ENCODE measurements around the gene GALNT15. TPM values are rescaled to one million over a fixed set of nuclear protein-coding genes. Genes with fewer than 3 reads are reported as not detected.

GALNT15 gene
- total RNA-seq, 1 donor from 2014 or later: 0.17 TPM

DNA sequence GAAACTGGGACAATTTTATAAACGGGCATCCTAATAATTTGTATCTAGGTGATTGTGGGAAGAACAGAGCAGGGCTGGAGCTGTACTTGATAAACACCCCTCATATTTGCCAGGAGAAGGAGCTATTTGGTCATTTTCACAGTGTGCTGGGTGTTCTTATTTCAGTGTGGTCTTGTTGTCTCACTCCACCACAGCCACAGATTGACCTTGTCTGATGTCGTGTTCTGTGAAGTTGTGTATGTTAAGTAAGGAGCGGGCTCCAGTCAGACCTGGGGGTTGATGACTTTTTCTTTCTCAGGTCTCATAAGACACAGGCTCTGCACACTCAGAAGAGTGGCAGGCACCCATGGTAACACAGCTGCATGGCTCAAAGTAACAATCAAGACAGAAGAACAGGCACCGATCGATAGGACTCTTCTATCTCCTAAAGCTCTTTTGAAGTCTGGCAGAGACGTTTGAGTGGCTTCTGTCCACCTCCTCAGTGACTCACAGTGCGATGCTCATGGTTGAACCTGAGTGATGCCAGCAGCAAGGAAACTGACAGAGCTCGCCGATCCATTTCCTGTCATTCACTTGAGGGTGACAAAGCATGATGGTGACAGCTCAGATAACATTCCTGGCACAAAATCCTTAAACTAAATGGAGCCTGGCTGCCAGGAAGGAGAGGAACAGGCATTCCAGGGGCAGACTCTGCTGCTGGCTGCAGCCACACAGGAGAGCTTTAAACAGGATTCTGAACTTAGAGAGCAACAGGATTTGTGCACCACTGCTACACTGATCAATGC is 69.4 kb downstream of the GALNT15 start:
- H3K4me3 ChIP-seq (ENCODE audit: low read depth, low read length): no peak overlapping the region
- TF ChIP-seq, protein P1, sequence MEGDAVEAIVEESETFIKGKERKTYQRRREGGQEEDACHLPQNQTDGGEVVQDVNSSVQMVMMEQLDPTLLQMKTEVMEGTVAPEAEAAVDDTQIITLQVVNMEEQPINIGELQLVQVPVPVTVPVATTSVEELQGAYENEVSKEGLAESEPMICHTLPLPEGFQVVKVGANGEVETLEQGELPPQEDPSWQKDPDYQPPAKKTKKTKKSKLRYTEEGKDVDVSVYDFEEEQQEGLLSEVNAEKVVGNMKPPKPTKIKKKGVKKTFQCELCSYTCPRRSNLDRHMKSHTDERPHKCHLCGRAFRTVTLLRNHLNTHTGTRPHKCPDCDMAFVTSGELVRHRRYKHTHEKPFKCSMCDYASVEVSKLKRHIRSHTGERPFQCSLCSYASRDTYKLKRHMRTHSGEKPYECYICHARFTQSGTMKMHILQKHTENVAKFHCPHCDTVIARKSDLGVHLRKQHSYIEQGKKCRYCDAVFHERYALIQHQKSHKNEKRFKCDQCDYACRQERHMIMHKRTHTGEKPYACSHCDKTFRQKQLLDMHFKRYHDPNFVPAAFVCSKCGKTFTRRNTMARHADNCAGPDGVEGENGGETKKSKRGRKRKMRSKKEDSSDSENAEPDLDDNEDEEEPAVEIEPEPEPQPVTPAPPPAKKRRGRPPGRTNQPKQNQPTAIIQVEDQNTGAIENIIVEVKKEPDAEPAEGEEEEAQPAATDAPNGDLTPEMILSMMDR (IDR thresholded peaks at IDR 0.05; ENCODE audit: insufficient read depth, low read length, poor library complexity, severe bottlenecking): no peak
- no peaks in the 10 kb centered on the region for H3K36me3 ChIP-seq (ENCODE audit: control insufficient read depth, insufficient read depth, low read length)
- peak; percentile 44 for DNase-seq (ENCODE audit: low read depth)
- H3K27me3 ChIP-seq (ENCODE audit: control insufficient read depth, insufficient read depth, low read length): no peaks in the 10 kb centered on the region

DNA sequence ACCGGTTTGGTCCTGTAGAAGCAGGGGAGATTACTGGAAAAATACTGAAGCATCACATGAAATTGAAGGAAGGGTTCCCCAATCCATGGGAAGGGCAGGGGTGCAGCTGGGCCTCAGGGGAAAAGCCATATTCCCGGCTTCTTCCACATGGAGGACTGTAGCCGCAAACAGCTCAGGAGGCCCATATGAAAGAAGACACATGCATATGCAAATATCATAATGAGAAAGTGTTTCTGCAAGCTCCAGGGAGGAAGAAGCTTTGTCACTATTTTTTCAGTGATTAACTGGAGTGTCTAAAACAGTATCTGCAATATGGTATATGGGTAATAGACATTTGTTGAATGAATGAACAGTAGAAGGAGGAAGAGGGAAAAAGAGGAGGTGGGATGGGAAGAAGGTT is 71.1 kb downstream of the GALNT15 start:
- Histone ChIP-seq H3K4me3 (ENCODE audit: low read depth, low read length) (no peak overlapping the region), H3K36me3 (ENCODE audit: control insufficient read depth, insufficient read depth, low read length) (no peaks in the 10 kb centered on the region), H3K27me3 (ENCODE audit: control insufficient read depth, insufficient read depth, low read length) (no peaks in the 10 kb centered on the region)
- TF ChIP-seq, protein P1 (IDR thresholded peaks at IDR 0.05; ENCODE audit: insufficient read depth, low read length, poor library complexity, severe bottlenecking): no peak
- DNase-seq (ENCODE audit: low read depth): no peak

DNA sequence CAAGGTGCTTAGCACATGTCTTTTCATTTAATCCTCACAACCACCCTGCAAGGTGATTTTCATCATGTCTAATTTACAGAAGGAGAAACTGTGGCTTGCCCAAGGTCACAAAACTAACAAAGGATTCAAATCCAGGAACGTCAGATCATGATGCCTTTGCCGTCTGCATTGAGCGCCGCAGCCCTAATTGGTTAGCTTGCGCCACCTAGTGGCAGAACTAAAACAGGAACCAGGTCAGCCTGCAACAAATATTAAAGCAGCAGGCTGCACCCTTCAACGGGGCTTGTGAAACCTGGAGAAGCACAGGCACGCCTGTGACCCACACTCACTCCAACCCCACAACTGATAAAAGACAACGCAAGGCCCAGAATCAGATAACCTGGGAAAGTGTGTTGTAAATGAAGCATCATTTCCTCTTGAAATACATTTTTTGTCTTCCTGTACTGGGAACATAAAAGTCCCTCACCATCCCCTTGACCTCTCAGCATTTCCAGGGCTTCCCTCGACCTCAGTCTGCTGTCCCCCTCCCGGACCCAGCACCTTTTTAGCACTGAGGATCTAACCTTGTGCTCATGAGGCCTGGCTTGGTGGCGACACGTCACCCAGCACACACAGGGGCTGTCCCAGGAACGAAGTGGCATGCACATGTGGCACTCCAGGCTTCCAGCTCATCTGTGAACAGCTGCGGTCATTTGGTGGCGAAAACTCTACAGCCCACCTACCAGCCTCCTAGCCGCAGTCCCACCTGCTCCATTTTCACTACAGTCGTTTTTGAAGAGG is 73.0 kb downstream of the GALNT15 start:
- peak; percentile 18 for DNase-seq (ENCODE audit: low read depth)
- Histone ChIP-seq H3K27me3 (ENCODE audit: control insufficient read depth, insufficient read depth, low read length) (no peaks in the 10 kb centered on the region), H3K36me3 (ENCODE audit: control insufficient read depth, insufficient read depth, low read length) (no peaks in the 10 kb centered on the region), H3K4me3 (ENCODE audit: low read depth, low read length) (no peak overlapping the region)
- TF ChIP-seq, protein P1 (IDR thresholded peaks at IDR 0.05; ENCODE audit: insufficient read depth, low read length, poor library complexity, severe bottlenecking): peak; percentile 87

DNA sequence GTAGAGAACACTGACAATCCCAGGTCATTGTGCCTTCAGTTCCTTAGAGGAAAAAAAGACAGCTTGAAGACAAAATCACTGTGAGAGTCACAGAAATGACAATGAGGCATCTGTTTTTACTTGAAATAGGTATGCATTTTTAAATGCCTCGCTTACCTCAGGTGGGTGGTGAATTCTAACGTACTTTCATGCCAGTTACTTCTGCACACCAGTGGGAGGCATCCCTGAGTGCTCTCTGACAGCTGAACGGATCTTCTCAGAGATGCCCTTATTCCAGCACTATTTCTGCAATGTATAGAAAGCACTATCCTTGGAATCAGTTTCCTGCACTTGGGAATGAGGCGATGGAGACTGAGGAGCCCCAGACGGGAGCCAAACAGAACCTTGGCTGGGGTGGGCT is 74.1 kb downstream of the GALNT15 start:
- TF ChIP-seq, protein P1 (IDR thresholded peaks at IDR 0.05; ENCODE audit: insufficient read depth, low read length, poor library complexity, severe bottlenecking): no peak
- DNase-seq (ENCODE audit: low read depth): no peak
- no peak overlapping the region for H3K4me3 ChIP-seq (ENCODE audit: low read depth, low read length)

DNA sequence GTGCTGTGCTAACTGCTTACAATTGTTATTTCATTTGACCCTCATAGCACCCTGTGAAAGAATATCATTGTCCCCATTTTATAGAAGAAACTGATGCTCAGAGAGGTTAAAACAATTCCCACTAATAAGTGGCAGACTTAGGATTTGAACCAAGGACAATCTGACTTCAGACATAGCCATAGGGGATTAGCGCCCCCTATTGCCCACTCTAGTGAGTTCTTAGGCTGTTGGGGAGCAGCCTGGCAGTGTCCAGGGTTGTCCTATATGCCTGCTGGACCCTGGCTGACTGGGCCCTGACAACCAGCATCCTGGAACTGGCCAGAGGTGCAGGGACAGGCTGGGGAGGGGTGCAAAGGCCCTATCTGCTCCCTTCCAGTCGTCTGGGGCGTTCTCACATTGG is 74.9 kb downstream of the GALNT15 start:
- DNase-seq (ENCODE audit: low read depth): no peak
- no peaks in the 10 kb centered on the region for H3K36me3 ChIP-seq (ENCODE audit: control insufficient read depth, insufficient read depth, low read length)
- H3K4me3 ChIP-seq (ENCODE audit: low read depth, low read length): no peak overlapping the region
- TF ChIP-seq, protein P1 (IDR thresholded peaks at IDR 0.05; ENCODE audit: insufficient read depth, low read length, poor library complexity, severe bottlenecking): peak; percentile 55
- no peaks in the 10 kb centered on the region for H3K27me3 ChIP-seq (ENCODE audit: control insufficient read depth, insufficient read depth, low read length)

More for the DNA sequence above, 74.1 kb downstream of the GALNT15 start:
- H3K36me3 ChIP-seq (ENCODE audit: control insufficient read depth, insufficient read depth, low read length): no peaks in the 10 kb centered on the region
- no peaks in the 10 kb centered on the region for H3K27me3 ChIP-seq (ENCODE audit: control insufficient read depth, insufficient read depth, low read length)
